ENCODE data around the gene PTGER2. TPM values are rescaled to one million over a fixed set of nuclear protein-coding genes. Genes with fewer than 3 reads are reported as not detected.

Gene PTGER2
- total RNA-seq, 1 donor from 2014 or later = 7.1 TPM

DNA sequence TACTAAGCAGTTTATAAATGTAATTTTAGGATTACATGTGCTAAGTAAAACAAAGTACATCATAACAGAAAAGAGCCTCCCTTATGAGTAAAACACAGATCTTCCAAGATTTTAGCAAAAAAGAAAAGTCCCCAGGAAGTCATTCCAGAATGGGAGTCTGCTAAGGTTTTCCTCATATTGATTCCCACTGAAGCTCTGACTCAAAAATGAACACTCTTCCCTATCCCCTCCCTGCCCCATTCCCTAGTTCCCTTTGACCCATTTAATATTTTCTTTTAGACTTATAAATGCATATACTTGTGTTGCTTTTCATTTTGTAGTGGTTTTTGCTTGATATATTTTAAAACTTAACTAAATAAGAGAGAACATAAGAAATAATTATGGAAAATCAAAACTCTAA is 40.1 kb downstream of the PTGER2 start:
- no peaks in the 10 kb centered on the region for H3K36me3 Mint-ChIP-seq
- peaks cover 28% of the 10 kb centered on the region for H3K4me1 Mint-ChIP-seq (ENCODE audit: unreplicated experiment)
- H3K27me3 Mint-ChIP-seq = no peaks in the 10 kb centered on the region
- H3K9me3 Mint-ChIP-seq = no peaks in the 10 kb centered on the region
- no peak overlapping the region for H3K27ac Mint-ChIP-seq
- no peak for TF ChIP-seq CTCF (conservative IDR thresholded peaks at IDR 0.05)
- no peak for DNase-seq (ENCODE audit: extremely low spot score, unreplicated experiment)
- H3K4me3 Mint-ChIP-seq = no peak overlapping the region

DNA sequence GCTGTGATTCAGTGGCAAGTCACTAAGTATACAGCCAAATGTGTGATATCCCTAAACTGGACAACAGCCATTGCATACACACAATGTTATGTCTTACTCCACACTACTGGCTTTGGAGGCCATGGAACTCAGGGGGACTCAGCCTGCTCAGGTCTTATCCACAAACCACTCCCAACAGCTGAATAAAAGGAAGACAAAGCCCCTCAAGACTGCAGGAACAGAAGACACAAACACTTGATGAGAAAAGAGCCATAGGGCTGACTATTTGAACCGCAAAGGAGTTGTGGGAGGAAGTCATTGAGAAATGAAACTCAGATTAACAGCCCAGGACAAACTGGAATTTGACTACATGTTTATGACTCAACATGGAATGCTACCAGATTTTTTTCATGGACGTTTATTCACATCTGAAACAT is 40.9 kb downstream of the PTGER2 start:
- H3K27me3 Mint-ChIP-seq = no peaks in the 10 kb centered on the region
- peaks cover 28% of the 10 kb centered on the region for H3K4me1 Mint-ChIP-seq (ENCODE audit: unreplicated experiment)
- no peaks in the 10 kb centered on the region for H3K9me3 Mint-ChIP-seq
- no peak for DNase-seq (ENCODE audit: extremely low spot score, unreplicated experiment)
- TF ChIP-seq CTCF (conservative IDR thresholded peaks at IDR 0.05) = no peak
- H3K36me3 Mint-ChIP-seq = no peaks in the 10 kb centered on the region
- H3K4me3 Mint-ChIP-seq = no peak overlapping the region
- no peak overlapping the region for H3K27ac Mint-ChIP-seq

GRCh38 chr14:52355526-52355925 is 41.4 kb downstream of the PTGER2 start:
- Mint-ChIP-seq H3K27me3 (no peaks in the 10 kb centered on the region), H3K27ac (no peak overlapping the region), H3K4me3 (no peak overlapping the region), H3K4me1 (ENCODE audit: unreplicated experiment) (peaks cover 27% of the 10 kb centered on the region), H3K36me3 (no peaks in the 10 kb centered on the region), H3K9me3 (no peaks in the 10 kb centered on the region)
- TF ChIP-seq CTCF (conservative IDR thresholded peaks at IDR 0.05) = no peak
- DNase-seq (ENCODE audit: extremely low spot score, unreplicated experiment) = no peak

GRCh38 chr14:52356025-52356424 is 41.9 kb downstream of the PTGER2 start:
- Mint-ChIP-seq H3K36me3 (no peaks in the 10 kb centered on the region), H3K4me3 (no peak overlapping the region), H3K9me3 (no peaks in the 10 kb centered on the region), H3K27me3 (no peaks in the 10 kb centered on the region), H3K4me1 (ENCODE audit: unreplicated experiment) (peaks cover 24% of the 10 kb centered on the region), H3K27ac (no peak overlapping the region)
- TF ChIP-seq CTCF (conservative IDR thresholded peaks at IDR 0.05) = no peak
- DNase-seq (ENCODE audit: extremely low spot score, unreplicated experiment) = no peak

DNA sequence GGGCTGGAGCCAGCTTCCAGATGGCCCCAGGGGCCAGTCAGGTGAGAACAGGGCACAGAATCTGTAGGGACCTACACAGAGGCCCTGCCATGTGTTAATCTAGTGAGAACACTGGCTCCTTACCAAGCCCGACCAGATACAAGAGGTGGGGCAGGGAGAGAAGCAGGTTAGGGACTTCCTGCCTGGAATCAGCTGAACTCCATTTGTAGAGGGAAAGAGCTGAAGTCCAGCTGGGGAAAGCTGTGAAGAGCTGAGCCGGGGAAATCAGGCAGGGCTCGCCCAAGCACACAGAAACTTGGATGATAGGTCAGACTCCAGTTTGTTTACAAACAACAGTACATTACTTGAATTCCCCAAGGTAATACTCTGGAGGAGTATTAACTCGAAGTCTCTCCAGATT is 46.7 kb downstream of the PTGER2 start:
- DNase-seq (ENCODE audit: extremely low spot score, unreplicated experiment) = no peak
- H3K36me3 Mint-ChIP-seq = no peaks in the 10 kb centered on the region
- H3K4me1 Mint-ChIP-seq (ENCODE audit: unreplicated experiment) = peaks cover 5% of the 10 kb centered on the region
- no peak for TF ChIP-seq CTCF (conservative IDR thresholded peaks at IDR 0.05)
- H3K4me3 Mint-ChIP-seq = no peak overlapping the region
- no peak overlapping the region for H3K27ac Mint-ChIP-seq
- H3K27me3 Mint-ChIP-seq = no peaks in the 10 kb centered on the region
- no peaks in the 10 kb centered on the region for H3K9me3 Mint-ChIP-seq

Data from type B pancreatic cell (in vitro differentiated cells).